Muscle of arm (tissue), 12 donors: ENCODE measurements around the gene ABHD8. TPM values are rescaled to one million over a fixed set of nuclear protein-coding genes. Genes with fewer than 3 reads are reported as not detected.

ENCODE experiments used
- DNase-seq: peaks from one replicate; pipeline ENCODE4 v3.0.0-alpha.2; 2013
- polyA plus RNA-seq, 12 donors: library from polyadenylated mRNA; unstranded; fragments of 120-200 nt; gene quantifications; one replicate each; pipeline ENCODE4 v1.2.1, GENCODE V29; 2013; ENCODE audit not compliant: insufficient read length in 12 of 12

Gene ABHD8
- polyA plus RNA-seq, 12 donors = 4.5 to 15.3 (median 6.1) TPM; not detected in 1

GRCh38 chr19:17323300-17323963 is 20.2 kb upstream of the ABHD8 start:
- no peak for DNase-seq

GRCh38 chr19:17322854-17323253 is 19.6 kb upstream of the ABHD8 start:
- no peak for DNase-seq

GRCh38 chr19:17321655-17322489 is 18.6 kb upstream of the ABHD8 start:
- no peak for DNase-seq

GRCh38 chr19:17320435-17320834 is 17.2 kb upstream of the ABHD8 start:
- no peak for DNase-seq

- no peak for DNase-seq
Measured at GRCh38 chr19:17319473-17320238, 16.4 kb upstream of the ABHD8 start.

GRCh38 chr19:17318966-17319365 is 15.7 kb upstream of the ABHD8 start:
- DNase-seq = no peak

- no peak for DNase-seq
Measured at GRCh38 chr19:17314007-17314593, 10.9 kb upstream of the ABHD8 start.

GRCh38 chr19:17312189-17313113 is 9.2 kb upstream of the ABHD8 start:
- no peak for DNase-seq

GRCh38 chr19:17311455-17312188 is 8.4 kb upstream of the ABHD8 start:
- no peak for DNase-seq

- no peak for DNase-seq
Measured at GRCh38 chr19:17309965-17310461, 6.8 kb upstream of the ABHD8 start.

GRCh38 chr19:17309198-17309964 is 6.2 kb upstream of the ABHD8 start, which contains the start of gene DDA1:
TSS of gene DDA1 (plus strand) at chr19:17309563. CDS start at chr19:17309655, 92 bp downstream.
- DNase-seq = peak; percentile 99

GRCh38 chr19:17307876-17308377 is 4.7 kb upstream of the ABHD8 start:
- no peak for DNase-seq

GRCh38 chr19:17306285-17306714 is 3.1 kb upstream of the ABHD8 start:
- DNase-seq = no peak

- peak; percentile 93 for DNase-seq
Measured at GRCh38 chr19:17305517-17306284, 2.5 kb upstream of the ABHD8 start, which contains the start of gene MRPL34. TSS of gene MRPL34 (plus strand) at chr19:17305872. CDS start at chr19:17305893, 21 bp downstream.

- DNase-seq = no peak
Measured at GRCh38 chr19:17305216-17305516, 1.9 kb upstream of the ABHD8 start.

GRCh38 chr19:17304386-17305215 is 1.4 kb upstream of the ABHD8 start:
- DNase-seq = no peak

- DNase-seq = no peak
Measured at GRCh38 chr19:17303940-17304267, 679 bp upstream of the ABHD8 start.
